GM18861 (cell line): ENCODE data around the gene CHN2.

ENCODE experiments used
- ATAC-seq: cut with Tn5 transposase; IDR thresholded peaks from one replicate; pipeline ENCODE4 v1.9.1; 2021; ENCODE audit not compliant: unreplicated experiment

Gene CHN2

GRCh38 chr7:29281782-29282541 lies 87.4 kb downstream of the CHN2 start:
- ATAC-seq = no peak

- ATAC-seq = no peak
These were observed 88.3 kb downstream of the CHN2 start for GRCh38 chr7:29282819-29283414.

GRCh38 chr7:29284696-29285443 lies 90.3 kb downstream of the CHN2 start:
- no peak for ATAC-seq

DNA sequence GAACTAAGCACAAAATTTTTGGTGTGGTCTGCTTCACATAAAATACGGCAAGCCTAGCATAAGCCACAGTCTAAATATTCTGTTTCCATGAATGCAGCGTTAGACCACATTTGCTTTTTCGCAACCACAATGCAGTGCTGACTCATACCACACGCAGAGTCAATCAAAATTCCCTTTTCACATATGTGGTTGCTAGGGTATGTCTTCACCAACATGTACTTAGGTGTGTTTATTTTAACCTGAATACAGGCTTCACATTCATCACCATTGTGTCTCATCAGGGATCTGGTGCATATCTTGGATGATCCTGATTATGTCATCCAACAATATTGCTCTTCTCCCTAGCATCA lies 90.8 kb downstream of the CHN2 start:
- peak; percentile 54 for ATAC-seq

- ATAC-seq = no peak
These were observed 91.3 kb downstream of the CHN2 start for GRCh38 chr7:29285861-29286260.

DNA sequence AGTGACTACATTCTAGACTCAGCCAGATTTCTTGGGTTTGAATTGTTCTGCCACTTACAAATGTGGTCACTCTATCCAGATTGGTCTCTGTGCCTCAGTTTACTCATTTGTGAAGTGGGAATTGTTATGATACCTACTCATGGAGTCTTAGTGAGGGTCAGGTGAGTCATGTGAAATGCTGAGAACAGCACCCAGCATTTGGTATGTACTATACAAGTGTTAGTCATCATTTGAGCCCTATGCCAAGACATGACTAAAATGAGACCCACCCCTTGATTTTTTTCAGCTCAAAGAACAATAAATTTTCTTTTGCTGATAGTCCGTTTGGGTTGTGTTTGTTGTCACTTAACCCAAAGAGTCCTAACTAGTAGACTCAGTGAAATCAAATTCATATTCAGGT lies 92.8 kb downstream of the CHN2 start:
- ATAC-seq = no peak

DNA sequence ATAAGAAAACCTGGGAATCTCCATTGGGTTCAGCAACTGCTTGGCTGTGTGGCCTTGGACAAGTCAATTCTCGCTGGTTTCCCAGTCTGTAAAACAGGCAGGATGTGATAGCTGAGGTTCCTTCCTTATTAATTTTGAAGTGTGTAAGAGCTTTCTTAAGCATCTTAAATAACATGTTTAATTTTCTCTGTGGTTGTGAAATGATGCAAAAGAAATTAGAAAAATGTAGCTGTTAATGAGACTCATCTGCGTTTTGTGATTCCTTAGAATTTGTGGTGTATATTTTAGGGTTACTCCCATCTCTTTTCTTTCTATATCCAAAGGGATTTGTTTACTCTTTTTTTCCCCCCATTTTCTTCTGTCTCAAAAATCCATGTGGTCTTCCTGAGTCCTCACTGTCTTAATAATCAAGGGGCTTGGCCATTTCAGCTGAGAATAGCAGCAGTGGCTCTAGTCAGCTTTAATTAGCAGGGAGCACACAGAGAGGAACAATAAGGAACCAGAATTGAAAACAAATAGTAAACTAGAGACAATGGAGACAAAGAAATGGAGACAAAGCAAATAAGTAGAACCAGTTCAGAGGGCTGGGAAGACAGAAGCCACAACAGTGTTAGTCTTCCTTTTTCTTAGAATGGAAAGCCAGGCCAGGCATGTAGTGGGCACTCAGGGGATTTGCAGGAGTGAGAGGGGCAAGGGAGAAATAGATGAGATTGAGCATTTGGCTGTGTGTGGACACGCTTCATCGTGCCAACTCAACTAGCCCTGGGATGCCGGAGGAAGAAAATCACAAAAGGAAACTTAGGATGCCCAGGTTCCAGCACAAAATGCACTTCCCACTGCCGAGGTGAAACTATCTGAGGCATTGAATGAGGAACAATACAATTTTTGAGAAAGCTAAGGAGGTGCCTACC lies 93.9 kb downstream of the CHN2 start:
- no peak for ATAC-seq

GRCh38 chr7:29289156-29290021 lies 94.8 kb downstream of the CHN2 start:
- peak; percentile 89 for ATAC-seq

DNA sequence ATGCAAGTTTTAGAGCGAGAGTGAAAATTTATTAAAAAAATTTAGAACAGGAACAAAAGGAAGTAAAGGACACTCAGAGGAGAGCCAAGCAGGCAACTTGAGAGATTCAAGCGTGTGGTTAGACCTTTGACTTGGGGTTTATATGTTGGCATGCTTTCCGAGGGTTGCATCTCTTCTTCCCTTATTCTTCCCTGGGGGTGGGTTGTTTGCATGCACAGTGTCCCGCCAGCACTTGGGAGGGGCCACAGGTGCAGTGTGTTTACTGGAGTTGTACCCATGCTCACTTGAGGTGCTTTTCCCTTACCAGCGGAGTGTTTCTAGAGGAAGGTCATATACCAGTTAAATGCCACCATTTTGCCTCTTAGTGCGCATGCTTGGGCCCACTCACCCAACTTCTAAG lies 96.3 kb downstream of the CHN2 start:
- no peak for ATAC-seq

- ATAC-seq = no peak
These were observed 97.4 kb downstream of the CHN2 start for GRCh38 chr7:29291723-29292618.

DNA sequence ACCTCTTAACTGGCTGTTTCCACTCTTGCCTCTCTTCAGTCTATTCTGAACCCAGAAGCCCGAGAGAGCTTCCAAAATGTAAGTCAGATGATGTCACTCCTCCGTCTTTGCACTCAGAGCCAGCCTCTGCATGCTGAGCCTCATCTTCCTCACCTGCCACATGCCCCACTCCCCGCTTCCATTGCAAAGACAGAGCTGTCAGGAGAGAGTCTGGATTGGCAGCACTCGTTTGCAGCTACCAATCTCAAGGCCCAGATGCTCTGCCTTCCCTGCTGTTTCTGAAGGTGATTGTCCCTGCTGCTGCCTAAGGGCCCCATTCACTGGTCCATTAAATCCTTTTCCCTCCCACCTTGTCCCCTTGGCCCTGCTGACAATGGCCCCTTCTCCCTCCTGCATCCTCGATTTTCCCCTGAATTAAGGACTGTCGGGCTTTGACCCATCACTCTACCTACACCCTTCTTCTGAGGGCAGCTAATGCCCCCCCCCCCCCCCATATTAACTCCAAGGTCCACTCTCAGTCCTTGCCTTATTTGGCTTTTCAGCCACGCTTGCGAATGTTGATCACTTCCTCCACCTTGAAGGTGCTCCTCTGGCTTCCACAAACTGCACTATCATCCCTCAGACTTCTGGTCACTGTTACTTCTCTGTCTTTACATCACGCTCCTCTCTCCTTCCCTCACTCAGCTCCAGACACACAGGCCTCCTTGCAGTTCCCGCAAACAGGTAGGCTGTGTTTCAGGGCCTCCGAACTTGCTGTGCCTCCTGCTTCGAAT lies 98.5 kb downstream of the CHN2 start:
- no peak for ATAC-seq

DNA sequence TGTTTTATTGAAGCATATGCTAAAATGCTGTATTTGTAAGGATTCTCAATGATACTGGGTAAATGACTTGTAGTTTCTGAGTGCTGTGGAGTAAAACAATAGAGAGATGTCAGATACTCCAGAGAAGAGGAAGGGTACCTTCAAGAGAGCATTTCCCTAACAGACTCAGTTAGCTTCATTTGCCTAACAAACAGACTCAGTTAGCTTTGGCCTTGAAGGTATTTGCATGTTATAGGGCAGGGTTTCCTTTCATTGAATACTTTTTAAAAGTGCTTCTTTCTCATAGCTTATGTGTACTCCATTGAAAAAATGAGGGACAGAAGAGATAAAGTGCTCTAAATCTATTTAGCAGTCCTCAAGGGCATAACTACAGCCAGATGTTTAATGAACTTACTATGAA lies 101.8 kb downstream of the CHN2 start:
- no peak for ATAC-seq

DNA sequence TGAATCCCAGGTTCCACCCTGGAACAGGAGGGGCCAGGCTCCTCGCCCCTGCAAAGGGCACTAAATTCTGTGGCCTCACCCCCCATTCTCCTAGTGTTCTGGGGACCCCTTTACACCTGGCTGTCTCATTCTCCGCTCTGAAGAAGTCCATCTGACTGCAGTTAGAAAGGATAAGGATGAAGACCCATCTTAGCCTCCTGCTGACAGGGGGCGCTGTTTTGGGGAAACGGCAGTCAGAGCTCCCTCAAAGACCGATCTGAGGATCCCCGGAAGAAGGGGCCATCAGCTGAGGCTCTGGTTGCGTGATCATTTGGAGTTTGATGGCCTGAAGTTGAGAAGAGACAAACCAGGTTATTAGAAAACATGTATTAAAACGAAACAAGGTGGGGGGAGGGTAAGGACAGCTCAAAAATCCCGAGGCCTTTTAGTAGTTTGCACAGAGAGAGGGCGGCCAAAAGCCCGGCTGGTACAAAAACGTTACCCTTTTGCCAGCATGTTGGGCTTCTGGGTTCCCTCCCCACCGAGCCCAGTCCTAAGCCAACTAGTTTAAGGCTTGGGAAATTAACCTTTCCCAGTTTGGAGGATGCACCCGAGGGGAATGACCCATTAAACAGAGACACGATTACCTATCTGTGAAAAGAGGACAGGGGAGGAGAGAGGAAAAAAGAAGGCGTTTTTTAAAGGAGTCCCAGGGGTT lies 102.8 kb downstream of the CHN2 start:
- ATAC-seq = no peak

GRCh38 chr7:29299086-29299485 lies 104.5 kb downstream of the CHN2 start:
- no peak for ATAC-seq

GRCh38 chr7:29300026-29300480 lies 105.5 kb downstream of the CHN2 start:
- ATAC-seq = no peak

- no peak for ATAC-seq
These were observed 106.1 kb downstream of the CHN2 start for GRCh38 chr7:29300649-29301048.

DNA sequence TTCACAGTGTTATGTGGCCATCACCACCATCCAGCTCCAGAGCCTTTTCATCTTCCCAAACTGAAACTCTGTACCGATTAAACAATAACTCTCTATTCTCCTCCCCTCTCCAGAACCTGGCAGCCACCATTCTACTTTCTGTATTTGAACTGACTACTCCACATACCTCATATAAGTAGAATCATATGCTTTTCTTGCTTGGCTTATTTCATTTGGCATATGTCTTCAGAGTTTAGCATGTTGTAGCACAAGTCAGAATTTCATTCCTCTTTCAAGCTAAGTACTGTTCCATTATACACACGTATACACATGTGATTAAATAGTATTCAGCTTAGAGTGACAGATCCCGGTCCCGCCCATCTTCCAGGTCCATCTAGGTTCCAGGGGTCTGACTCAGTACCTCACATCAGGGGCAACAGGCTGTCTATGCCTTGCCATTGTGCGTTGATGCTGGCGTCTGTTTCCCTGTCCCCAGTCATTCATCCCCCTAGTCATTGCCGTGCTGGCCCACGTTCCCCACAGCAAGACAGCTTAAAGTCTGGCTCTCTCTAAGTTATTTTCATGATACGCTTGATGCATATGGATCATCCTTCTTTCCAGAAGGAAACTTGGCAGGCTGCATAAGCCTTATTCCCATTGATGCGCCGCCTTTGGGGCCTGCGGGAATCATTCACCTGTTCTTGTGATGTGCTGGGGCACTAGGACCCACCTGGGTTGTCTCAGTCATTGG lies 108.3 kb downstream of the CHN2 start:
- no peak for ATAC-seq
